Measurements from ENCODE around the gene CDCA5.

Gene CDCA5

GRCh38 chr11:65100674-65101350 lies 17.0 kb upstream of the CDCA5 start:
- no peak for DNase-seq (ENCODE audit: low spot score)
- Histone ChIP-seq H3K4me3 (no peak overlapping the region), H3K27ac (no peak overlapping the region)
- TF ChIP-seq, protein P1, sequence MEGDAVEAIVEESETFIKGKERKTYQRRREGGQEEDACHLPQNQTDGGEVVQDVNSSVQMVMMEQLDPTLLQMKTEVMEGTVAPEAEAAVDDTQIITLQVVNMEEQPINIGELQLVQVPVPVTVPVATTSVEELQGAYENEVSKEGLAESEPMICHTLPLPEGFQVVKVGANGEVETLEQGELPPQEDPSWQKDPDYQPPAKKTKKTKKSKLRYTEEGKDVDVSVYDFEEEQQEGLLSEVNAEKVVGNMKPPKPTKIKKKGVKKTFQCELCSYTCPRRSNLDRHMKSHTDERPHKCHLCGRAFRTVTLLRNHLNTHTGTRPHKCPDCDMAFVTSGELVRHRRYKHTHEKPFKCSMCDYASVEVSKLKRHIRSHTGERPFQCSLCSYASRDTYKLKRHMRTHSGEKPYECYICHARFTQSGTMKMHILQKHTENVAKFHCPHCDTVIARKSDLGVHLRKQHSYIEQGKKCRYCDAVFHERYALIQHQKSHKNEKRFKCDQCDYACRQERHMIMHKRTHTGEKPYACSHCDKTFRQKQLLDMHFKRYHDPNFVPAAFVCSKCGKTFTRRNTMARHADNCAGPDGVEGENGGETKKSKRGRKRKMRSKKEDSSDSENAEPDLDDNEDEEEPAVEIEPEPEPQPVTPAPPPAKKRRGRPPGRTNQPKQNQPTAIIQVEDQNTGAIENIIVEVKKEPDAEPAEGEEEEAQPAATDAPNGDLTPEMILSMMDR (IDR thresholded peaks at IDR 0.05): no peak

DNA sequence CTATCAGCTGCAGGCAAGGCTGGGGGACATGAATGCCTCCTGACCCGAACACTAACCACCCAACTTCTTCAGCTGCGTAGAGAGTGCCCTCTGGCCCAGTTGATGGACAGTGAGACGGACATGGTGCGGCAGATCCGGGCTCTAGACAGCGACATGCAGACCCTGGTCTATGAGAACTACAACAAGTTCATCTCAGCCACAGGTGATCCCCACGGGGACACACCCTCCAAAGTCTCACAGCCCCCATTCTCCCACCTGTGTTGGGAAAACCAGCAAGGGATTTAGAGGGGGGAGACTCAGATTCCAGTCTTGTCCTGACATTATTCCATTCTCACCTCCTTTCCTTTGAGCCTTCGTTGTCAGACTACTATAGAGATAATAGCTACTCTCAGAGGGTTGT lies 13.1 kb upstream of the CDCA5 start:
- TF ChIP-seq, protein P1 (IDR thresholded peaks at IDR 0.05): no peak
- no peak for DNase-seq (ENCODE audit: low spot score)
- Histone ChIP-seq H3K27ac (peak overlapping the region; percentile 73 to 96), H3K4me3 (peak overlapping the region; percentile 95)

DNA sequence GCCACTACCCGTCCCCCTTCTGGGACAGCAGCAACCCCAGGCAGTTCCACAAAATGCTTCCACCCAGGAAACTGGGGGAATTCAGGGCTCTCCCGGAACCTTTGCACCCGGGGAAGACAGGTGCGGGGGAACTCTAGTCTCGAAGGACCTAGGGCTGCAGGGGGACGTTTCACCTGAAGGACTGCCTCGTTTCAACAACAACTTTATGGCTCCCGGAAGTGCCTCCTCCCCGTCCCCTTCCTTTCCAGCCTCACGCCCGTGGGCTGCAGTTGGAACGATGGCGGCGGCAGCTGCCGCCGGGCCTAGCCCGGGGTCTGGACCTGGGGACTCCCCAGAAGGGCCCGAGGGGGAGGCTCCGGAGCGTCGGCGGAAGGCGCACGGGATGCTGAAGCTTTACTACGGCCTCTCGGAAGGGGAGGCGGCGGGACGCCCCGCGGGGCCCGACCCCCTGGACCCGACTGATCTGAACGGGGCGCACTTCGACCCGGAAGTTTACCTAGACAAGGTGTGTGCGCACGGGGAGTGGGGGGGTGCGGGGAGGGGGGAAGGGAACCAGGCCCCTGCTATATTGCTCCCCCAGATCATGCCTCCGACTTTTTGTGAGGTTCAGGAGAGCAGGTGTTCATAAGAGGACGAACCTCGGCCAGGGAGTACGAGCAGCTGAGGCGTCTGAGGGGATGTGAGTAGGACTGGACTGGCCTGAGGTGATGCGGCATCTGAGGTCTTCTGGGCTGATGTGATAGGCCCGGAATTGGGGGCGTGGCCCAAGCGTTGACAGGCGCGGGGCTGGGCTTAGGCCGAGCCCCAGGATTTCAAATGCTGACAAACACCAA lies 12.3 kb upstream of the CDCA5 start, which contains the start of gene VPS51:
TSS of gene VPS51 (plus strand) at position 241 of the 833 bp plus-strand sequence. CDS start at position 278, 37 bp downstream.
- peak; percentile 91 for DNase-seq (ENCODE audit: low spot score)
- Histone ChIP-seq H3K4me3 (peak within 1 kb of the TSS; percentile 95), H3K27ac (peak within 1 kb of the TSS; percentile 73 to 96)
- TF ChIP-seq, protein P1 (IDR thresholded peaks at IDR 0.05): no peak

DNA sequence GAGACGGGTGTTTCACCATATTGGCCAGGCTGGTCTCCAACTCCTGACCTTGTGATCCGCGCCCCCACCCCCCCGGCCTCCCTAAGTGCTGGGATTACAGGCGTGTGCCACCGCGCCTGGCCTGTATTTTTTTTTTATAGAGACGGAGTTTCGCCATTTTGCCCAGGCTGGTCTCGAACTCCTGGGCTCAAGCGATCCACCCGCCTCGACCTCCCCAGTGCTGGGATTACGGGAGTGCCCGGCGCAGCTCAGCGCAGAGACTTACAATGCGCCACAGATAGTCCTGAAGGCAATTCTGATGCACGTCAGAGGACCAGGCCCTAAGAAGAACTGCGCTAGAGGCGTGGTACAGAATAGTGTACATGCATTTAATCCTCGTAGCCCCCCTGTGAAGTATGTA lies 11.6 kb upstream of the CDCA5 start:
- Histone ChIP-seq H3K27ac (peak overlapping the region in 1 of 2 donors; percentile 96), H3K4me3 (peak overlapping the region; percentile 95)
- TF ChIP-seq, protein P1 (IDR thresholded peaks at IDR 0.05): no peak
- DNase-seq (ENCODE audit: low spot score): no peak

DNA sequence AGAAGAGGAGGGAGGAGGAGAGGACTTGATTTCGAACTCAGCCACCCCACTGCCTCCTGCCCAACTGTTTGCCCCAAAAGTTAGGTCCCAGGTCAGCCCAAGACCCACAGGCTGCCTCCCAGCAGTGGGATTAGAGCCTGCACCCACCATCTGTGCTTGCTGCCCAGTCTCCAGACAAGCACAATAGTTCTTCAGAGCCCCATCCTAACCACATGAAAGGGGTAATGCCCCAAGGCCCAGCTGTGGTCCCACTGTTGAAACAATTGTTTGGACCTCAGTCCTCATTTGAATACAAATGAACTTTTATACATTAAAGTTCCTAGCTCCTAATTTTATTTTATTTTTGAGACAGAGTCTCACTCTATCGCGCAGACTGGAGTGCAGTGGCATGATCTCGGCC lies 6.8 kb upstream of the CDCA5 start:
- no peak overlapping the region for H3K4me3 ChIP-seq
- DNase-seq (ENCODE audit: low spot score): no peak
- TF ChIP-seq, protein P1 (IDR thresholded peaks at IDR 0.05): no peak
- H3K27ac ChIP-seq: no peak overlapping the region

DNA sequence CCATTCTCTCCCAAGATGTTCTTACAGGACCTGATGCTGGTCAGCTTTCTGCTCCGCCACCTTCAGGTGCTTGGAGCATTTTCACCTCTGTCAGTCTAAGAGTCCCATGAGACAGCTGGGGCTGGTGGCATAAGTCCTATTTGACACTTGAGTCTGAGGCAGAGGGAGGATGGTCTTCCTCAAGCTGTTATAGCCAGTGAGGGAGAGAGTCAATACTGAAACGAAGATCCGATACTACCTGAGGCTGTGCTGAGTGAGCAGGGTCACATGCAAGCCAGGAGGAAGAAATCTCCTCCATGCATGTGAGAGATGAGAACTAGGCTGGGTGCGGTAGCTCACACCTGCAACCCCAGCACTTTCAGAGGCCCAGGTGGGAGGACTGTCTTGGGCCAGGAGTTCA lies 5.8 kb upstream of the CDCA5 start:
- Histone ChIP-seq H3K4me3 (no peak overlapping the region), H3K27ac (no peak overlapping the region)
- DNase-seq (ENCODE audit: low spot score): no peak
- TF ChIP-seq, protein P1 (IDR thresholded peaks at IDR 0.05): no peak

All from coronary artery (tissue), 2 donors.